Neural cell (in vitro differentiated cells): ENCODE measurements around the gene TSPAN11. TPM values are rescaled to one million over a fixed set of nuclear protein-coding genes. Genes with fewer than 3 reads are reported as not detected.

Experiments used
- H2AFZ ChIP-seq: fragments of 200-600, 300-800 bp; sonication (generic), shearing (Covaris generic); 2 replicates; pipeline ENCODE4 v1.6.0; 2014; ENCODE audit warnings: low read depth, mild to moderate bottlenecking, antibody characterized with exemption, low read length, moderate library complexity
- H3F3A ChIP-seq: fragments of 200-600 bp; shearing (Covaris generic); 2 replicates; pipeline ENCODE4 v1.6.1; 2016; ENCODE audit warnings: mild to moderate bottlenecking, moderate library complexity, mixed read lengths, antibody characterized with exemption, low read length; ENCODE audit not compliant: insufficient read depth, poor library complexity, severe bottlenecking
- H3K27ac ChIP-seq: fragments of 200-600, 300-800 bp; sonication (generic), shearing (Covaris generic); 2 replicates; pipeline ENCODE4 v1.5.1; 2014; ENCODE audit warnings: mild to moderate bottlenecking, low read length, moderate library complexity
- H3K27me3 ChIP-seq: fragments of 300-800, 200-600 bp; sonication (generic), shearing (Covaris generic); 2 replicates; pipeline ENCODE4 v1.6.0; 2014; ENCODE audit warnings: mild to moderate bottlenecking, low read depth, low read length, moderate library complexity; ENCODE audit not compliant: insufficient read depth
- H3K36me3 ChIP-seq: fragments of 300-800, 200-600 bp; sonication (generic), shearing (Covaris generic); 2 replicates; pipeline ENCODE4 v1.5.1; 2014; ENCODE audit warnings: mild to moderate bottlenecking, antibody characterized with exemption, low read length, moderate library complexity; ENCODE audit not compliant: insufficient read depth
- H3K4me2 ChIP-seq: fragments of 300-800, 200-600 bp; sonication (generic), shearing (Covaris generic); 2 replicates; pipeline ENCODE4 v1.6.0; 2014; ENCODE audit warnings: mild to moderate bottlenecking, low read length
- H3K4me3 ChIP-seq: fragments of 300-800, 200-600 bp; sonication (generic), shearing (Covaris generic); 2 replicates; pipeline ENCODE4 v1.5.1; 2014; ENCODE audit warnings: mild to moderate bottlenecking, low read length, moderate library complexity
- H3K79me2 ChIP-seq: fragments of 200-600 bp; shearing (Covaris generic); replicated peaks from 2 replicates; pipeline ENCODE4 v1.6.0; 2014; ENCODE audit warnings: mild to moderate bottlenecking, low read length, moderate library complexity; ENCODE audit not compliant: insufficient read depth
- H3K9ac ChIP-seq: fragments of 300-800, 200-600 bp; sonication (generic), shearing (Covaris generic); 2 replicates; pipeline ENCODE4 v1.6.1; 2016; ENCODE audit warnings: mild to moderate bottlenecking, low read length, mixed read lengths
- H3K9me2 ChIP-seq: fragments of 200-600 bp; shearing (Covaris generic); 2 replicates; pipeline ENCODE4 v1.6.1; 2016; ENCODE audit warnings: mild to moderate bottlenecking, low read length, mixed read lengths; ENCODE audit not compliant: insufficient read depth
- H3K9me3 ChIP-seq: fragments of 200-600, 300-800 bp; sonication (generic), shearing (Covaris generic); 2 replicates; pipeline ENCODE4 v1.6.1; 2016; ENCODE audit warnings: mild to moderate bottlenecking, mixed run types, low read length, moderate library complexity, mixed read lengths
- H4K20me1 ChIP-seq: fragments of 200-600 bp; shearing (Covaris generic); 2 replicates; pipeline ENCODE4 v1.6.1; 2016; ENCODE audit warnings: mild to moderate bottlenecking, mixed run types; ENCODE audit not compliant: insufficient read depth
- CTCF ChIP-seq: fragments of 450-650 bp; IDR thresholded peaks from 2 replicates; pipeline ENCODE4 v1.5.1; 2014; ENCODE audit warnings: antibody characterized with exemption, mild to moderate bottlenecking, moderate library complexity; ENCODE audit not compliant: poor library complexity, severe bottlenecking
- EP300 ChIP-seq: fragments of 450-650 bp; conservative IDR thresholded peaks from 2 replicates; pipeline ENCODE4 v1.6.1; 2014; ENCODE audit warnings: antibody characterized with exemption, mild to moderate bottlenecking, moderate library complexity; ENCODE audit not compliant: poor library complexity, severe bottlenecking
- EZH2 ChIP-seq: fragments of 200-600, 300-800 bp; shearing (Covaris generic), sonication (generic); IDR thresholded peaks from 2 replicates; pipeline ENCODE4 v1.6.1; 2014; ENCODE audit warnings: antibody characterized with exemption, low read length, borderline replicate concordance, mild to moderate bottlenecking; ENCODE audit not compliant: insufficient read depth, poor library complexity, severe bottlenecking
- MXI1 ChIP-seq: fragments of 450-650 bp; conservative IDR thresholded peaks from 2 replicates; pipeline ENCODE4 v1.6.1; 2014; ENCODE audit warnings: antibody characterized with exemption, mild to moderate bottlenecking; ENCODE audit not compliant: poor library complexity, severe bottlenecking
- POLR2AphosphoS5 ChIP-seq: IDR thresholded peaks from 2 replicates; pipeline ENCODE4 v1.6.1; 2012
- RAD21 ChIP-seq: fragments of 450-650 bp; conservative IDR thresholded peaks from 2 replicates; pipeline ENCODE4 v1.6.1; 2014; ENCODE audit warnings: antibody characterized with exemption, mild to moderate bottlenecking, moderate library complexity
- REST ChIP-seq: IDR thresholded peaks from 2 replicates; pipeline ENCODE4 v1.6.1; 2012; ENCODE audit warnings: borderline replicate concordance
- SMC3 ChIP-seq: fragments of 450-650 bp; conservative IDR thresholded peaks from 2 replicates; pipeline ENCODE4 v1.6.1; 2014; ENCODE audit warnings: antibody characterized with exemption, mild to moderate bottlenecking, moderate library complexity; ENCODE audit not compliant: poor library complexity
- TAF1 ChIP-seq: IDR thresholded peaks from 2 replicates; pipeline ENCODE4 v1.6.1; 2012; ENCODE audit warnings: low read depth
- polyA plus RNA-seq: library from polyadenylated mRNA; depleted of rRNA; stranded (reverse); fragments of >200 nt; gene quantifications from 2 replicates; pipeline ENCODE4 v1.2.3, GENCODE V29; 2014

The TSPAN11 gene
- polyA plus RNA-seq, 1 donor from 2014 or later, result 5.6 TPM

- Histone ChIP-seq H4K20me1 (no peaks in the 10 kb centered on the region), H2AFZ (no peak overlapping the region), H3K27me3 (no peaks in the 10 kb centered on the region), H3K4me3 (no peak overlapping the region), H3K36me3 (no peaks in the 10 kb centered on the region), H3K79me2 (no peaks in the 10 kb centered on the region), H3K9ac (no peak overlapping the region), H3K9me3 (no peaks in the 10 kb centered on the region), H3K9me2 (no peaks in the 10 kb centered on the region), H3K27ac (no peak overlapping the region), H3F3A (no peaks in the 10 kb centered on the region), H3K4me2 (no peak overlapping the region)
- TF ChIP-seq RAD21, result no peak
- TF ChIP-seq EP300, result no peak
- TF ChIP-seq SMC3, result no peak
- TF ChIP-seq REST, result no peak
- TF ChIP-seq EZH2, result no peak
- no peak for TF ChIP-seq POLR2AphosphoS5
- TF ChIP-seq TAF1, result no peak
These were observed 108.7 kb downstream of the TSPAN11 start for GRCh38 chr12:31035226-31035625.

GRCh38 chr12:31035967-31036665 lies 109.6 kb downstream of the TSPAN11 start:
- Histone ChIP-seq H3K4me2 (no peak overlapping the region), H3K9ac (no peak overlapping the region), H2AFZ (no peak overlapping the region), H3F3A (no peaks in the 10 kb centered on the region), H3K27ac (no peak overlapping the region), H3K4me3 (no peak overlapping the region), H3K9me3 (no peaks in the 10 kb centered on the region), H3K9me2 (no peaks in the 10 kb centered on the region), H3K27me3 (no peaks in the 10 kb centered on the region), H3K36me3 (no peaks in the 10 kb centered on the region), H3K79me2 (no peaks in the 10 kb centered on the region), H4K20me1 (no peaks in the 10 kb centered on the region)
- TF ChIP-seq MXI1 (no peak), TAF1 (no peak), EZH2 (no peak), EP300 (no peak), RAD21 (no peak), CTCF (no peak), SMC3 (no peak)
